Bronchial epithelial cell (primary cell): ENCODE results near the gene BLZF1. TPM values are rescaled to one million over a fixed set of nuclear protein-coding genes. Genes with fewer than 3 reads are reported as not detected.
"Not testable (repeated sequence)": the region's sequence is repeated elsewhere in the genome, so short reads cannot be mapped to it uniquely, and the experiment has no call there.

ENCODE experiments used
- DNase-seq: peaks from one replicate; pipeline ENCODE4 v3.0.0-alpha.2; 2010; ENCODE audit warnings: low read depth
- FAIRE-seq: peaks from 2 replicates; lab custom pipeline; 2011; peaks lifted over from hg19 to GRCh38; lab: Jason Lieb, UNC
- H3K27me3 ChIP-seq: 2 replicates; pipeline ENCODE4 v1.5.1; 2011; ENCODE audit warnings: low read length; ENCODE audit not compliant: control insufficient read depth, insufficient read depth
- H3K36me3 ChIP-seq: 2 replicates; pipeline ENCODE4 v1.5.1; 2011; ENCODE audit warnings: low read length; ENCODE audit not compliant: control insufficient read depth, insufficient read depth
- H3K4me3 ChIP-seq: 2 replicates; pipeline ENCODE4 v1.5.1; 2011; ENCODE audit warnings: mild to moderate bottlenecking, low read depth, low read length, control low read depth
- total RNA-seq: library from RNA; depleted of rRNA; stranded (reverse); fragments of >200 nt; gene quantifications from 2 replicates; pipeline ENCODE4 v1.2.1, GENCODE V29; 2014
- TF ChIP-seq, protein P1 (sequence below): IDR thresholded peaks from 2 replicates; pipeline ENCODE4 v1.5.1; 2011; ENCODE audit warnings: mild to moderate bottlenecking, moderate library complexity, low read length, control low read depth, inconsistent platforms; ENCODE audit not compliant: insufficient read depth, severe bottlenecking

Gene BLZF1
- total RNA-seq, 1 donor from 2014 or later: 23.4 TPM

- Histone ChIP-seq H3K27me3 (no peaks in the 10 kb centered on the region), H3K36me3 (peaks cover 7% of the 10 kb centered on the region), H3K4me3 (no peak overlapping the region)
- TF ChIP-seq, protein P1, sequence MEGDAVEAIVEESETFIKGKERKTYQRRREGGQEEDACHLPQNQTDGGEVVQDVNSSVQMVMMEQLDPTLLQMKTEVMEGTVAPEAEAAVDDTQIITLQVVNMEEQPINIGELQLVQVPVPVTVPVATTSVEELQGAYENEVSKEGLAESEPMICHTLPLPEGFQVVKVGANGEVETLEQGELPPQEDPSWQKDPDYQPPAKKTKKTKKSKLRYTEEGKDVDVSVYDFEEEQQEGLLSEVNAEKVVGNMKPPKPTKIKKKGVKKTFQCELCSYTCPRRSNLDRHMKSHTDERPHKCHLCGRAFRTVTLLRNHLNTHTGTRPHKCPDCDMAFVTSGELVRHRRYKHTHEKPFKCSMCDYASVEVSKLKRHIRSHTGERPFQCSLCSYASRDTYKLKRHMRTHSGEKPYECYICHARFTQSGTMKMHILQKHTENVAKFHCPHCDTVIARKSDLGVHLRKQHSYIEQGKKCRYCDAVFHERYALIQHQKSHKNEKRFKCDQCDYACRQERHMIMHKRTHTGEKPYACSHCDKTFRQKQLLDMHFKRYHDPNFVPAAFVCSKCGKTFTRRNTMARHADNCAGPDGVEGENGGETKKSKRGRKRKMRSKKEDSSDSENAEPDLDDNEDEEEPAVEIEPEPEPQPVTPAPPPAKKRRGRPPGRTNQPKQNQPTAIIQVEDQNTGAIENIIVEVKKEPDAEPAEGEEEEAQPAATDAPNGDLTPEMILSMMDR: no peak
- no peak for FAIRE-seq
- DNase-seq: peak; percentile 29
Observed at GRCh38 chr1:169387399-169387798, 19.4 kb downstream of the BLZF1 start.

GRCh38 chr1:169390303-169390702 is 22.3 kb downstream of the BLZF1 start:
- no peaks in the 10 kb centered on the region for H3K27me3 ChIP-seq
- peaks cover 6% of the 10 kb centered on the region for H3K36me3 ChIP-seq
- no peak for DNase-seq
- FAIRE-seq: no peak
- TF ChIP-seq, protein P1: no peak
- H3K4me3 ChIP-seq: no peak overlapping the region

DNA sequence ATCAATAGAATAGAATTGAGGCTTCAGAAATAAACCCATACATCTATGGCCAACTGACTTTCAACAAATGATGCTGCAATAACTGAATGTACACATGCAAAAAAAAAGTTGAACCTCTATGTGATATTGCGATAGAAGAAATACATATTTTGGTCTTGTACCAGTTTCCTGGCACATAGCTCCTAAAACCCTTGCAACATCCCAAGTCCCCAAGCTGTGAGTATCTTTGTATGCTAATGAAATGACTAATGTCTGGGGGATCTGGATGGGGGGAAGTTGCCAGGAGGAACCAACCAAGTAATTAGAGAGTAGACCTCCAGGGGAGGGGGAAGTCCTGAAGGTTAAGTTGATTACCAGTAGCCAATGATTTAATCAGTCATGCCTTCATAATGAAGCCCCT is 24.4 kb downstream of the BLZF1 start:
- Histone ChIP-seq H3K4me3 (no peak overlapping the region), H3K36me3 (peaks cover 5% of the 10 kb centered on the region), H3K27me3 (no peaks in the 10 kb centered on the region)
- no peak for FAIRE-seq
- TF ChIP-seq, protein P1: no peak
- no peak for DNase-seq

DNA sequence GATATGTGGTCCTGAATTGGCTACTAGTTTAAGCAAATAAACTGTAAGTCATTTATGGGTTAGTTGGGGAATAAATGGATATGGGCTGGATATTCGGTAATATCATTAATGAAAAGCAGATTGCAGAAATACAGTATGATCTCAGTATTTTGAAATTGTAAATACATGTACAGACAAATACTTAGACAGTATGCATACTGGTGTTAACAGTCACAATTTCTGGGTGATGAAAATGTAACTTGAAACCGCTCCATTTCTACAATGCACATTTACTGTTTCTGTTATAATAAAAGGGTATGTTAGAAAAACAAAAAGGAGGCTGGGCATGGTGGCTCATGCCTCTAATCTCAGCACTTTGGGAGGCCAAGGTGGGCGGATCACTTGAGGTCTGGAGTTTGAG is 28.0 kb downstream of the BLZF1 start:
- DNase-seq (peak; percentile 68), FAIRE-seq (no peak)
- Histone ChIP-seq H3K27me3 (no peaks in the 10 kb centered on the region), H3K36me3 (peaks cover 4% of the 10 kb centered on the region), H3K4me3 (no peak overlapping the region)
- TF ChIP-seq, protein P1: no peak

- H3K4me3 ChIP-seq, DNase-seq, FAIRE-seq, H3K36me3 ChIP-seq, H3K27me3 ChIP-seq: not testable (repeated sequence)
Observed at GRCh38 chr1:169402578-169402977, 34.6 kb downstream of the BLZF1 start.

GRCh38 chr1:169408340-169408739 is 40.3 kb downstream of the BLZF1 start:
- not testable (repeated sequence) for H3K27me3 ChIP-seq, FAIRE-seq, DNase-seq, H3K4me3 ChIP-seq, H3K36me3 ChIP-seq

DNA sequence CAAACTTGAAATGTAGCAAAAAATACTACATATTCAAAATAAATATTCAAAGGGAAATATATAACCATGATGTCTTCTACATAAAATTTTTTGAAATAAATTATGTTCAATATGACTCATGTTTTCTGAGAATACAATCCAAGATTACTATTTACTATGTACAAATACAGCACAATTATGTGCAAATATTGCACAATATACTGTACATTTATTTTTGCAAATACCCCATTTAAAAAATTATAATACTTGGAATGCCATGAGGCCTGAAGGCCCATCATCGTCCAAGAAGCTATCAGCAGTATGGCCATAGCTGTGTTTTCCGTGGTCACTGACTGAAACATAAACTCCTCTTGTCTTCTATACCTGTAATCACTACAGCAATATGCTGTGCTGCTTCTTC is 47.0 kb downstream of the BLZF1 start:
- no peak for FAIRE-seq
- H3K36me3 ChIP-seq: no peaks in the 10 kb centered on the region
- TF ChIP-seq, protein P1: no peak

More for the DNA sequence above, 47.0 kb downstream of the BLZF1 start:
- DNase-seq: peak; percentile 12
- H3K4me3 ChIP-seq: no peak overlapping the region
- no peaks in the 10 kb centered on the region for H3K27me3 ChIP-seq
